ENCODE measurements around the gene DEK.
"Not testable (repeated sequence)": the region's sequence is repeated elsewhere in the genome, so short reads cannot be mapped to it uniquely, and the experiment has no call there.

Gene DEK

GRCh38 chr6:18192026-18192425 lies 72.3 kb downstream of the DEK start:
- no peak for DNase-seq

- no peak for DNase-seq
Observed at GRCh38 chr6:18189196-18189595, 75.1 kb downstream of the DEK start.

- DNase-seq: no peak
Observed at GRCh38 chr6:18187701-18188100, 76.6 kb downstream of the DEK start.

GRCh38 chr6:18186540-18187250 lies 77.6 kb downstream of the DEK start:
- peak; percentile 2 for DNase-seq

- no peak for DNase-seq
Observed at GRCh38 chr6:18186033-18186432, 78.3 kb downstream of the DEK start.

GRCh38 chr6:18185624-18186023 lies 78.7 kb downstream of the DEK start:
- no peak for DNase-seq

- no peak for DNase-seq
Observed at GRCh38 chr6:18183766-18184165, 80.6 kb downstream of the DEK start.

- no peak for DNase-seq
Observed at GRCh38 chr6:18182568-18182967, 81.8 kb downstream of the DEK start.

GRCh38 chr6:18179770-18180356 lies 84.5 kb downstream of the DEK start:
- DNase-seq: no peak

- DNase-seq: no peak
Observed at GRCh38 chr6:18178960-18179615, 85.2 kb downstream of the DEK start.

GRCh38 chr6:18177286-18177965 lies 86.9 kb downstream of the DEK start:
- no peak for DNase-seq

- not testable (repeated sequence) for DNase-seq
Observed at GRCh38 chr6:18176198-18176597, 88.1 kb downstream of the DEK start.
